ENCODE data around the gene NDUFAF2.

NDUFAF2 gene

GRCh38 chr5:61004448-61004847 lies 59.4 kb downstream of the NDUFAF2 start:
- CTCF ChIA-PET = interaction anchor here (1.2 kb wide), 1 partner anchor 12 kb away, joined by 3 read pairs; no protein-coding TSS in a partner anchor
- no peak for TF ChIP-seq CTCF (IDR thresholded peaks at IDR 0.05; ENCODE audit: insufficient read depth, low read length, missing control alignments)
- peak; percentile 29 for DNase-seq (ENCODE audit: low read depth, low spot score)
- no peak overlapping the region for H3K4me3 ChIP-seq (ENCODE audit: low read depth, low read length)
- POLR2A ChIA-PET = no interaction called here

- ChIA-PET CTCF (interaction anchor here (0.7 to 3.0 kb wide), 2 partner anchors 9 to 10 kb away, joined by 3 to 7 read pairs; no protein-coding TSS in a partner anchor), POLR2A (no interaction called here)
- no peak for TF ChIP-seq CTCF (IDR thresholded peaks at IDR 0.05; ENCODE audit: insufficient read depth, low read length, missing control alignments)
Measured at GRCh38 chr5:61009907-61010306, 64.9 kb downstream of the NDUFAF2 start.

GRCh38 chr5:61010467-61011454 lies 65.8 kb downstream of the NDUFAF2 start:
- peak; percentile 44 for TF ChIP-seq CTCF (IDR thresholded peaks at IDR 0.05; ENCODE audit: insufficient read depth, low read length, missing control alignments)
- POLR2A ChIA-PET = no interaction called here
- DNase-seq (ENCODE audit: low read depth, low spot score) = no peak
- no peak overlapping the region for H3K4me3 ChIP-seq (ENCODE audit: low read depth, low read length)
- CTCF ChIA-PET = interaction anchor here (0.7 to 3.0 kb wide), 3 partner anchors 9 to 14 kb away, joined by 3 to 7 read pairs (median 3); no protein-coding TSS in a partner anchor

More at GRCh38 chr5:61009907-61010306, 64.9 kb downstream of the NDUFAF2 start:
- DNase-seq (ENCODE audit: low read depth, low spot score) = no peak
- no peak overlapping the region for H3K4me3 ChIP-seq (ENCODE audit: low read depth, low read length)

- DNase-seq (ENCODE audit: low read depth, low spot score) = no peak
- POLR2A ChIA-PET = no interaction called here
- no peak overlapping the region for H3K4me3 ChIP-seq (ENCODE audit: low read depth, low read length)
- CTCF ChIA-PET = no interaction called here
- TF ChIP-seq CTCF (IDR thresholded peaks at IDR 0.05; ENCODE audit: insufficient read depth, low read length, missing control alignments) = no peak
Measured at GRCh38 chr5:61018062-61018461, 73.1 kb downstream of the NDUFAF2 start.

GRCh38 chr5:61019642-61020041 lies 74.6 kb downstream of the NDUFAF2 start:
- CTCF ChIA-PET = interaction anchor here (2.3 kb wide), 1 partner anchor 10 kb away, joined by 7 read pairs; no protein-coding TSS in a partner anchor
- TF ChIP-seq CTCF (IDR thresholded peaks at IDR 0.05; ENCODE audit: insufficient read depth, low read length, missing control alignments) = no peak
- POLR2A ChIA-PET = no interaction called here
- no peak for DNase-seq (ENCODE audit: low read depth, low spot score)
- no peak overlapping the region for H3K4me3 ChIP-seq (ENCODE audit: low read depth, low read length)

- ChIA-PET POLR2A (no interaction called here), CTCF (interaction anchor here (2.3 kb wide), 1 partner anchor 10 kb away, joined by 7 read pairs; no protein-coding TSS in a partner anchor)
- no peak for TF ChIP-seq CTCF (IDR thresholded peaks at IDR 0.05; ENCODE audit: insufficient read depth, low read length, missing control alignments)
- no peak for DNase-seq (ENCODE audit: low read depth, low spot score)
- H3K4me3 ChIP-seq (ENCODE audit: low read depth, low read length) = no peak overlapping the region
Measured at GRCh38 chr5:61020415-61020814, 75.4 kb downstream of the NDUFAF2 start.

Measured in AG04449 (cell line).